Mesenchymal stem cell (in vitro differentiated cells and primary cell): ENCODE results near the gene FLOT2.
A peak's percentile ranks its signal among the peaks of the same experiment; 100 is the strongest.

Source experiments
- DNase-seq: peaks from one replicate; pipeline ENCODE4 v3.0.0-alpha.2; 2013
- H2AFZ ChIP-seq: one replicate; pipeline ENCODE4 v1.6.1; 2013; ENCODE audit warnings: low read depth, mild to moderate bottlenecking, control low read depth, inconsistent platforms, low read length, moderate library complexity
- H2AK5ac ChIP-seq: 2 replicates; pipeline ENCODE4 v1.6.1; 2013; ENCODE audit warnings: low read length, moderate library complexity, mild to moderate bottlenecking, inconsistent platforms; ENCODE audit not compliant: severe bottlenecking
- H2BK120ac ChIP-seq: one replicate; pipeline ENCODE4 v1.6.1; 2013; ENCODE audit warnings: low read depth, mild to moderate bottlenecking, inconsistent platforms, low read length, moderate library complexity
- H2BK12ac ChIP-seq, 2 experiments: one replicate each; pipeline ENCODE4 v1.6.1; 2013; ENCODE audit warnings: inconsistent platforms in 2 of 2, low read length in 2 of 2, mild to moderate bottlenecking in 2 of 2, moderate library complexity in 2 of 2, control low read depth in 1 of 2
- H2BK15ac ChIP-seq: one replicate; pipeline ENCODE4 v1.6.1; 2013; ENCODE audit warnings: mild to moderate bottlenecking, low read depth, inconsistent platforms; ENCODE audit not compliant: poor library complexity, severe bottlenecking
- H2BK5ac ChIP-seq: 2 replicates; pipeline ENCODE4 v1.6.1; 2013; ENCODE audit warnings: low read depth, mild to moderate bottlenecking, low read length, control low read depth, inconsistent platforms; ENCODE audit not compliant: poor library complexity, severe bottlenecking
- H3K14ac ChIP-seq, 2 experiments: one replicate each; pipeline ENCODE4 v1.6.1; 2013; ENCODE audit warnings: inconsistent platforms in 2 of 2, low read length in 2 of 2, control low read depth in 1 of 2, mild to moderate bottlenecking in 1 of 2, moderate library complexity in 1 of 2
- H3K18ac ChIP-seq, 2 experiments: one replicate each; pipeline ENCODE4 v1.6.1; 2013; ENCODE audit warnings: inconsistent platforms in 2 of 2, low read length in 2 of 2, control low read depth in 1 of 2, low read depth in 1 of 2, mild to moderate bottlenecking in 1 of 2
- H3K23ac ChIP-seq, 2 experiments: one replicate each; pipeline ENCODE4 v1.6.1; 2013; ENCODE audit warnings: inconsistent platforms in 2 of 2, low read length in 2 of 2, mild to moderate bottlenecking in 2 of 2, moderate library complexity in 2 of 2, control low read depth in 1 of 2
- H3K27ac ChIP-seq: 2 replicates; pipeline ENCODE4 v1.5.1; 2013; ENCODE audit warnings: mild to moderate bottlenecking, moderate library complexity, low read length, control low read depth, inconsistent platforms; ENCODE audit not compliant: poor library complexity, severe bottlenecking
- H3K27me3 ChIP-seq, 2 experiments: 2 replicates each; pipeline versions ENCODE4 v1.6.1 to v1.7.0; 2013; ENCODE audit warnings: low read length in 2 of 2, mild to moderate bottlenecking in 2 of 2, moderate library complexity in 2 of 2, control low read depth in 1 of 2, inconsistent platforms in 1 of 2; ENCODE audit not compliant: control insufficient read depth in 1 of 2, insufficient read depth in 1 of 2
- H3K36me3 ChIP-seq, 2 experiments: 2 replicates each; pipeline versions ENCODE4 v1.6.1 to v1.7.0; 2013; ENCODE audit warnings: low read length in 2 of 2, control low read depth in 1 of 2, inconsistent platforms in 1 of 2, low read depth in 1 of 2, mild to moderate bottlenecking in 1 of 2; ENCODE audit not compliant: insufficient read depth in 2 of 2, control insufficient read depth in 1 of 2
- H3K4ac ChIP-seq, 2 experiments: one replicate each; pipeline ENCODE4 v1.6.1; 2013; ENCODE audit warnings: inconsistent platforms in 2 of 2, low read length in 2 of 2, mild to moderate bottlenecking in 2 of 2, moderate library complexity in 2 of 2, control low read depth in 1 of 2, low read depth in 1 of 2
- H3K4me1 ChIP-seq: 2 replicates; pipeline ENCODE4 v1.6.1; 2013; ENCODE audit warnings: low read depth, low read length, control low read depth; ENCODE audit not compliant: control insufficient read depth, insufficient read depth
- H3K4me2 ChIP-seq: 2 replicates; pipeline ENCODE4 v1.6.1; 2013; ENCODE audit warnings: low read length, mild to moderate bottlenecking, inconsistent platforms; ENCODE audit not compliant: poor library complexity, severe bottlenecking
- H3K4me3 ChIP-seq, 2 experiments: 2 replicates each; pipeline versions ENCODE4 v1.5.1 to v1.7.0; 2013; ENCODE audit warnings: low read length in 2 of 2, mild to moderate bottlenecking in 2 of 2, control low read depth in 1 of 2, low read depth in 1 of 2; ENCODE audit not compliant: insufficient read depth in 1 of 2
- H3K79me1 ChIP-seq: replicated peaks from 2 replicates; pipeline ENCODE4 v1.6.1; 2013; ENCODE audit warnings: mild to moderate bottlenecking, control low read depth, low read length, inconsistent platforms; ENCODE audit not compliant: poor library complexity, severe bottlenecking
- H3K9ac ChIP-seq: 2 replicates; pipeline ENCODE4 v1.7.0; 2013; ENCODE audit warnings: mild to moderate bottlenecking, low read length, moderate library complexity
- H3K9me3 ChIP-seq: 2 replicates; pipeline ENCODE4 v1.7.0; 2013; ENCODE audit warnings: mild to moderate bottlenecking, low read length; ENCODE audit not compliant: control insufficient read depth
- H4K8ac ChIP-seq: one replicate; pipeline ENCODE4 v1.6.1; 2013; ENCODE audit warnings: inconsistent platforms, mild to moderate bottlenecking, low read length, moderate library complexity
- H4K91ac ChIP-seq: one replicate; pipeline ENCODE4 v1.6.1; 2013; ENCODE audit warnings: mild to moderate bottlenecking, low read length, inconsistent platforms
- WGBS: methylation state at CpG from one replicate; pipeline ENCODE4 v1.1.7; 2013; ENCODE audit warnings: mixed read lengths; 5-methylcytosine and 5-hydroxymethylcytosine counted together

FLOT2 gene

DNA sequence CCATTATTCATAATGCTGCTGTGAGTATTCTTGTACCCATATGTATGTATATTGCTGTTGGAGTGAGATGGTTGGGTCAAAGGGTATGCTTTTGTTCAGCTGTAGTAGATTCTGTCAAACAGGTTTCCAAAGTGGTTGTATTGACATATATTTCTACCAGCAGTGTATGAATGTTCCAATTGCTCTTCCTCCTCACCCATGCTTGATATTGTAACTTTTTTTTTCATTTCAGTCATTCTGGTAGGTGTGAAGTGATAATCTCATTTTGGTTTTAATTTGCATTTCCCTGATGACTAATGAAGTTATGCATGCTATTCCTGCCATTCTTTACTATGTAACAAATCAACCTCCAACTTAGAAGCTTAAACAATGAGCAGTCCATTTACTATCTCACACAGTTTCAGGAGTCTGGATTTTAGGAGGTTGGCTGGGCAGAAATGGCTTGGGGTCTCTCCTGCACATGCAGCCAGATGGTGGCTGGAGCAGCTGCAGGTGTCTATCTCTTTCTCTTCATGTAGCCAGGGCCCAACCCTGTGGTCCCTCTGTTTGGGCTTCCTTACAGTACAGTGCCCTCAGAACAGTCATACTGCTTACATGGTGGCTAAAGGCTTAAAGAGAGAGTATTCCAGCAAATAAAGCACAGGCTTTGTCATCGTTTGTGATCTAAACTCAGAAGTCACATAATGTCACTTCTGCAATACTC, 21.5 kb downstream of the FLOT2 start:
- DNase-seq, result no peak
- no peak overlapping the region for H3K4ac ChIP-seq
- H2AK5ac ChIP-seq, result no peak overlapping the region
- no peak overlapping the region for H3K18ac ChIP-seq
- no peak overlapping the region for H2BK120ac ChIP-seq
- no peak overlapping the region for H3K14ac ChIP-seq
- no peak overlapping the region for H3K9ac ChIP-seq
- H3K4me2 ChIP-seq, result no peak overlapping the region
- H2BK12ac ChIP-seq, result no peak overlapping the region
- no peak overlapping the region for H3K4me3 ChIP-seq
- H4K91ac ChIP-seq, result no peak overlapping the region
- H3K79me1 ChIP-seq, result no peaks in the 10 kb centered on the region
- no peak overlapping the region for H4K8ac ChIP-seq
- no peak overlapping the region for H3K23ac ChIP-seq
- no peak overlapping the region for H2BK15ac ChIP-seq
- no peak overlapping the region for H2BK5ac ChIP-seq
- no peaks in the 10 kb centered on the region for H3K9me3 ChIP-seq
- peaks cover 2% of the 10 kb centered on the region for H3K4me1 ChIP-seq
- H3K36me3 ChIP-seq, result peaks cover 25 to 31% of the 10 kb centered on the region in 2 experiments
- H2AFZ ChIP-seq, result no peak overlapping the region
- 100% methylated on average over 1 of the region's 1 CpG for WGBS
- no peaks in the 10 kb centered on the region for H3K27me3 ChIP-seq
- no peak overlapping the region for H3K27ac ChIP-seq

DNA sequence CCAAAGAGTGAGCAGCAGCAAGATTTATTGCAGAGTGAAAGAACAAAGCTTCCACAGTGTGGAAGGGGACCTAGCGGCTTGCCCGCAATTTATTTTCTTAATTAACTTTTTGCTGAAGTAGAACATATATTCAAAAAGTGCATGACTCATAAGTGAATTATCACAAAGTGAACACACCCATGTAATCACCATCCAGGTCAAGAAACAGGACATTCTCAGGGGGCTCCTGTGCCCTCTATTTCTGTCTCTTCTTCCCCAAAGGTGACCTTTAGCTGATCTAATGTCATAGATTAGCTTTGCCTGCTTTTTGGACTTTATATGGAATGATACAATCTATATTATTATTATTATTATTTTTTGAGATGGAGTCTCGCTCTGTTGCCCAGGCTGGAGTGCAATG, 22.8 kb downstream of the FLOT2 start:
- Histone ChIP-seq H3K9ac (no peak overlapping the region), H3K4me2 (no peak overlapping the region), H3K9me3 (no peaks in the 10 kb centered on the region), H4K8ac (no peak overlapping the region), H3K4ac (no peak overlapping the region), H3K4me1 (peaks cover 2% of the 10 kb centered on the region), H3K18ac (no peak overlapping the region), H2BK15ac (no peak overlapping the region), H3K27me3 (no peaks in the 10 kb centered on the region), H2BK120ac (no peak overlapping the region), H2AK5ac (no peak overlapping the region), H3K14ac (no peak overlapping the region), H3K23ac (no peak overlapping the region), H3K79me1 (no peaks in the 10 kb centered on the region), H2BK12ac (no peak overlapping the region), H2BK5ac (no peak overlapping the region), H3K4me3 (no peak overlapping the region), H3K36me3 (peaks cover 12 to 19% of the 10 kb centered on the region in 2 experiments), H2AFZ (no peak overlapping the region), H4K91ac (no peak overlapping the region), H3K27ac (no peak overlapping the region)
- no peak for DNase-seq
- 100% methylated on average over 1 of the region's 3 CpGs for WGBS

DNA sequence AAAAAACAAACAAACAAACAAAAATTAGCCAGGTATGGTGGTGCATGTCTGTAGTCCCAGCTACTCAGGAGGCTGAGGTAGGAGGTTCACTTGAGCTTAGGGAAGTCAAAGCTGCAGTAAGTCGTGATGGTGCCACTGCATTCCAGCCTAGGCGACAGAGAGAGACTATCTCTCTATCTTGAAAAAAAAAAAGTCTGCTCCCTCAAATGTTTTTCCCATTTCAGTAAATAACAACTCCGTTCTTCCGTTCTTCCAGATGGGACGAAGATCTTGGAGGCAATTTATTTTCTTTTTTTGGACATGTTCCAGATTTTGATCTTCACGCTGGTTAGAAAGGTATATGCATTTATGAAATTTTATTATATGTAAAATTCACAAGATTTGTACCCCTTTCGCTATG, 23.7 kb downstream of the FLOT2 start:
- no peak overlapping the region for H2BK120ac ChIP-seq
- DNase-seq, result no peak
- H2BK12ac ChIP-seq, result no peak overlapping the region
- no peak overlapping the region for H2BK15ac ChIP-seq
- H3K4me2 ChIP-seq, result no peak overlapping the region
- no peaks in the 10 kb centered on the region for H3K4me1 ChIP-seq
- no peak overlapping the region for H3K14ac ChIP-seq
- H2AFZ ChIP-seq, result no peak overlapping the region
- H2BK5ac ChIP-seq, result no peak overlapping the region
- no peaks in the 10 kb centered on the region for H3K27me3 ChIP-seq
- no peak overlapping the region for H3K4me3 ChIP-seq
- H4K91ac ChIP-seq, result no peak overlapping the region
- H3K4ac ChIP-seq, result no peak overlapping the region
- H2AK5ac ChIP-seq, result no peak overlapping the region
- no peak overlapping the region for H4K8ac ChIP-seq
- H3K9me3 ChIP-seq, result no peaks in the 10 kb centered on the region
- H3K9ac ChIP-seq, result no peak overlapping the region
- H3K79me1 ChIP-seq, result no peaks in the 10 kb centered on the region
- H3K27ac ChIP-seq, result no peak overlapping the region
- WGBS, result 93% methylated on average over 2 of the region's 7 CpGs
- H3K36me3 ChIP-seq, result peaks cover 3 to 9% of the 10 kb centered on the region in 2 experiments
- no peak overlapping the region for H3K18ac ChIP-seq
- H3K23ac ChIP-seq, result no peak overlapping the region

DNA sequence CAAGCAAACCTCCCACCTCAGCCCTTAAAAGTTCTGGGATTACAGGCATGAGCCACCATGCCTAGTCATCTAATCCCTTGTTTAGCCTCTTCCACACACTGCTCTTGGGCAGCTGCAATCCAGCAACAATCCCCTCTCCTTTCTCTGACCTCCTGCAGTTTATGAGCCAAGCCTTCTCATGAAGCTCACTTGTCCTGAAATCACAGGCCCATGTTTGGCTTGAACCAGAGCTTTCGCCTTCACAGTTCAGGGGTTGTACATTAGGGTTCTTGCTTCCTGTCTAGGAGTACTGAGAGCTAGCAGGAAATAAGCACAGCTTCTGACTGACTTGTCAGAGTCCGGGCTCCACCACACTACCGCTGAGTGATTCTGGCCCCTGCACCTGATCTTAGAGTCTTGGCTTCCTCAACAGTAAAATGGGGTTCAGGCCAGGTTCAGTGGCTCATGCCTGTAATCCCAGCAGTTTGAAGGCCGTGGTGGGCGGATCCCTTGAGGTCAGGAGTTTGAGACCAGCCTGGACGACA, 26.4 kb downstream of the FLOT2 start:
- no peaks in the 10 kb centered on the region for H3K9me3 ChIP-seq
- no peak overlapping the region for H2BK15ac ChIP-seq
- WGBS, result 93% methylated on average over 6 of the region's 6 CpGs
- no peak overlapping the region for H3K18ac ChIP-seq
- no peak overlapping the region for H3K23ac ChIP-seq
- H2AFZ ChIP-seq, result no peak overlapping the region
- H3K79me1 ChIP-seq, result no peaks in the 10 kb centered on the region
- no peak overlapping the region for H2AK5ac ChIP-seq
- no peak overlapping the region for H2BK5ac ChIP-seq
- H3K36me3 ChIP-seq, result no peaks in the 10 kb centered on the region
- H3K4me2 ChIP-seq, result no peak overlapping the region
- H3K9ac ChIP-seq, result no peak overlapping the region
- H2BK12ac ChIP-seq, result no peak overlapping the region
- H4K8ac ChIP-seq, result peak overlapping the region; percentile 46
- no peak overlapping the region for H4K91ac ChIP-seq
- H3K4ac ChIP-seq, result no peak overlapping the region
- no peak for DNase-seq
- H3K4me1 ChIP-seq, result no peaks in the 10 kb centered on the region
- no peak overlapping the region for H3K14ac ChIP-seq
- H3K4me3 ChIP-seq, result no peak overlapping the region
- H3K27me3 ChIP-seq, result no peaks in the 10 kb centered on the region
- no peak overlapping the region for H2BK120ac ChIP-seq
- H3K27ac ChIP-seq, result no peak overlapping the region
